NCI-H226 (cell line): ENCODE measurements around the gene MRPS12.
"Not testable (repeated sequence)": the region's sequence is repeated elsewhere in the genome, so short reads cannot be mapped to it uniquely, and the experiment has no call there.

Experiments used
- DNase-seq: peaks from one replicate; pipeline ENCODE4 v3.0.0-alpha.2; 2015

MRPS12 gene

GRCh38 chr19:38912600-38913514, 17.9 kb upstream of the MRPS12 start:
- no peak for DNase-seq

- DNase-seq = no peak
Observed at GRCh38 chr19:38913958-38914357, 16.8 kb upstream of the MRPS12 start.

GRCh38 chr19:38915329-38916321, 15.1 kb upstream of the MRPS12 start:
- DNase-seq = no peak

- DNase-seq = no peak
Observed at GRCh38 chr19:38917516-38917915, 13.2 kb upstream of the MRPS12 start.

GRCh38 chr19:38917921-38918491, 12.7 kb upstream of the MRPS12 start:
- DNase-seq = no peak

- DNase-seq = no peak
Observed at GRCh38 chr19:38918526-38918925, 12.2 kb upstream of the MRPS12 start.

GRCh38 chr19:38919837-38920601, 10.7 kb upstream of the MRPS12 start:
- no peak for DNase-seq

GRCh38 chr19:38920602-38921419, 9.9 kb upstream of the MRPS12 start:
- DNase-seq = no peak

GRCh38 chr19:38921420-38922274, 9.1 kb upstream of the MRPS12 start:
- DNase-seq = no peak

GRCh38 chr19:38922482-38922881, 8.3 kb upstream of the MRPS12 start:
- no peak for DNase-seq

GRCh38 chr19:38924388-38924787, 6.4 kb upstream of the MRPS12 start:
- no peak for DNase-seq

GRCh38 chr19:38928391-38929001, 2.2 kb upstream of the MRPS12 start:
- no peak for DNase-seq

- DNase-seq = peak; percentile 74
Observed at GRCh38 chr19:38929929-38930775, 592 bp upstream of the MRPS12 start, which contains the start of gene SARS2. Gene SARS2, minus strand, starts transcription at chr19:38930763. Its CDS starts 27 bp downstream, at chr19:38930736.

GRCh38 chr19:38931521-38931793, 713 bp downstream of the MRPS12 start:
- no peak for DNase-seq

GRCh38 chr19:38932425-38933179, 1.9 kb downstream of the MRPS12 start:
- DNase-seq = no peak

- DNase-seq = no peak
Observed at GRCh38 chr19:38933544-38933943, 2.8 kb downstream of the MRPS12 start.

GRCh38 chr19:38939957-38940356, 9.2 kb downstream of the MRPS12 start:
- no peak for DNase-seq

- DNase-seq = not testable (repeated sequence)
Observed at GRCh38 chr19:38941466-38941865, 10.7 kb downstream of the MRPS12 start.
